Dermis microvascular lymphatic vessel endothelial cell (primary cell): Measurements from ENCODE around the gene HPCAL1. TPM values are rescaled to one million over a fixed set of nuclear protein-coding genes. Genes with fewer than 3 reads are reported as not detected.

Experiments
- DNase-seq, 2 donors: peaks; one replicate each; pipeline versions ENCODE4 v3.0.0 to v3.0.0-alpha.2; 2010; ENCODE audit warnings: low read depth in 2 of 2
- total RNA-seq: library from RNA; depleted of rRNA; stranded (reverse); fragments of >200 nt; gene quantifications from 2 replicates; pipeline ENCODE4 v1.2.1, GENCODE V29; 2014

The HPCAL1 gene
- total RNA-seq, 1 donor from 2014 or later, result 34.3 TPM

DNA sequence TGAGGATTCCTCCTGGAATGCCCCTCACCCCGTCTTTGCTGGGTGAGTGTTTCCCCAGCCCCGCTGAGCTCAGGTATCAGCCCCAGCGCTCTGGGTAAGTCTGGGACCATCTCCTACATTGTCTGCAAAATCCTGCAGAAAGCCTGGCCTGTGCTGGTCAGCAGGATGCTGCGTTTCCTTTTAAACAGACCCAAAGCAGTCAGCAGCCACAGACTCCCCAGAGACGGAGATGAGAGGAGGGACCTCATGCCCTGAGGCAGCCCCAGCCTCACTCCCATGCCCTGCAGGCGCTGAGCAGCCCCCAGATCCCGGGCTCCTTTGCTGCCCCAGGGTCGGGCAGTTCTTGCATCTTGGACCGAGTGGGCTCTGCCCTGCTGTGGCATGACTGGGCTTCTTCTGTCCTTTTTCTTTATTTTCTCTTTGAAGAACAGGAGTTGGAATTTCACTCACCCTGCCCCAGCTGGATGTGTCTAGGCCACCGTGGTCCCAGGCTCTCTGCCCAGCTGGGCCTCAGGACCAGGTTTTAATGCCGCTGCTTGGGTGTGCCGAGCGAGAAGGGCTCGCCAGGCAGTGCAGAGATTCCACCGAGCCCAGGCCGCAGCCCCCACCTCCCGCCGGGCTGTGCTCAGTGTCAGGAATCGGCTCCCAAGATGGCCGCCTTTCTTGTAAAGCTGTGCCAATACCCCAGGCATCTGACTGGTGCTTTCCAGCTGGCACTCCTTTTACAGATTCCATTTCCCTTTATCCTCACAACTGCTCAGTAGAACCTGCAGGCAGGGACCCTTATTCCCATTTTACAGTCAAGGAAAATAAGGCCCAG, 101.8 kb downstream of the HPCAL1 start:
- no peak for DNase-seq

- peak in 1 of 2 donors; percentile 80 for DNase-seq
Observed at GRCh38 chr2:10405448-10405847, 102.7 kb downstream of the HPCAL1 start.

- DNase-seq, result no peak
Observed at GRCh38 chr2:10406016-10406415, 103.3 kb downstream of the HPCAL1 start.

- no peak for DNase-seq
Observed at GRCh38 chr2:10406491-10407188, 103.9 kb downstream of the HPCAL1 start.

DNA sequence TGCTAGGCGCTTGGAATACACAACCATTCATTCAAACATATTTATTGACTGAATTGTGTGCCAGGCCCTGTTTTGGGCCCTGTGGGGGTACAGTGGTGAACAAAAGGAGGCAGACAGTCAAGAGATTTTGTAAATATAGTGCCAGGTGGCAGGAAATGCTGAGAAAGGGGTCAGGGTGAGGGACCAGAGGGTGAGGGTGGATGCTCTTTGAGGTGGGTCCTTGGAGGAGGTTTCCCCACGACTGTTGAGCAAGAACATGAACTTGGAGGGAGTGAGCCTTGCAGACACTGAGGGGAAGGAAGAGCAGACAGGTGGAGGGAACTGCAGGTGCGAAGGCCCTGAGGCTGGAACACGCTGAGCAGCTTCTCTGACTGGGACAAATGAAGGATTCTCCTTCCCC, 104.7 kb downstream of the HPCAL1 start:
- DNase-seq, result no peak

- peak; percentile 14 to 53 for DNase-seq
Observed at GRCh38 chr2:10407841-10408648, 105.3 kb downstream of the HPCAL1 start.

GRCh38 chr2:10408649-10409579, 106.2 kb downstream of the HPCAL1 start:
- peak; percentile 60 to 86 for DNase-seq

DNA sequence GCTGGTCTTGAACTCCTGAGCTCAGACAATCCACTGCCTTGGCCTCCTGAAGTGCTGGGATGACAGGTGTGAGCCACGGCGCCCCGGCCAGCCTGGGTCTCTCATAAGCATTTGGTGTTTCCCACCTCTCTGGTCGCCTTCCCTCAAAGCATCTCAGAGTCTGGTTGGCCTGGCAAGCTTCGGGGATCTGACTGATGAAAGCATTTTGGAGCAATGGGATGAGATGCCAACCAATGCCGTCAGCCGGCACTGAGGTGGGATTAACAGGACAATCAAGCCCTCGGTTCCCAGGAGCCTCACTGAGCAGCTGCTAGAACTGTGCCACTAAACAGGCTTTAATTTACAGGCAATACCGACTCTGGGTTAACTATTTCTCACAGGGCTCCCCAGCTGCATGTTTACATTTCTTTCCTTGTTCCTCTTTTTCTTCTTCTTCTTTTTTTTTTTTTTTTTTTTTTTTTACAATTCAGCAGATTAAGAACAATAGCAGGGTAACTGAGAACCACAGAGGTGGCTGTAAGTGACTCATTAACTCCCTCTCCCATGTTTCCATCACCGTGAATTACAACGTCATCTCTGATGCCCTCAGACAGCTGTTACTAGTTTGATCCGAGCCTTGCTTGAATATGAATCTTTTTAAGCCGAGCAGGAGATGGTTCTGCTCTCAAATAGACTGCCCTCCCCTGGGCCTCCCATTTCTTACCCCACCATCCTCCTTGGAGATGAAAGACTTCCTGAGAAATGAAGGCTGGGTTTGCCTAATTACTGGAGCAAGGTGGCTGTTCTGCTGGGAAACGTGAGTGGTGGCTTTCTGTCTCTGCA, 107.5 kb downstream of the HPCAL1 start:
- no peak for DNase-seq

DNA sequence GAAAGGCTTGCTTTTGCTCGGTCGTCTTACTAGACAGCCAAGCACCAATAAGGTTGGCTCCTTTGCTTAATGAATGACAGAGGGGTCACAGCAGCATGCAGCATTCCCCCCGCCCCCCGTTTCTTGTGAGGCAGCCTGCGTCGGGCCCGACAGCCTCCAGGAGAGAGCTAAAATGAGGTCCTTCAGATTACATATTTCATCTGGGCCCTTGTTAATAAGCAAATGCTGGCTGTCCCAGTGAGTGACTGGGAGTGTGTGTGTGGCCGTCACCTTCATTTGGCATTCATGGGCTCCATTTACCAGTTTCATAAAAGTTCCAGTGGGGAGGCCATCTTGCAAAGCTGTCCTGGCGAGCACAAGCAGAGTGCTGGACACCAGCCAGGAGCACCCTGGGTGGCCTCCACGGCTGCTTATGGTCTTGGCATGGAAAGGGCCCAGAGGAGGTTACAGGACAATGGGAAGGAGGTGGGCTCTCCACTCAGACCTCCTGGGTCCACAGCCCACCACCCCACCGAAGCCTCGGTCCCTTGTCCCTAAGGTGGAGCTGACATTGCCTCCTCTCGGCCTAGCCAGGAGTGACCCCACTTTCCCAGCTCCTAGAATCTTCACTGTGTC, 108.2 kb downstream of the HPCAL1 start:
- DNase-seq, result no peak

GRCh38 chr2:10411557-10411956, 108.9 kb downstream of the HPCAL1 start:
- no peak for DNase-seq

DNA sequence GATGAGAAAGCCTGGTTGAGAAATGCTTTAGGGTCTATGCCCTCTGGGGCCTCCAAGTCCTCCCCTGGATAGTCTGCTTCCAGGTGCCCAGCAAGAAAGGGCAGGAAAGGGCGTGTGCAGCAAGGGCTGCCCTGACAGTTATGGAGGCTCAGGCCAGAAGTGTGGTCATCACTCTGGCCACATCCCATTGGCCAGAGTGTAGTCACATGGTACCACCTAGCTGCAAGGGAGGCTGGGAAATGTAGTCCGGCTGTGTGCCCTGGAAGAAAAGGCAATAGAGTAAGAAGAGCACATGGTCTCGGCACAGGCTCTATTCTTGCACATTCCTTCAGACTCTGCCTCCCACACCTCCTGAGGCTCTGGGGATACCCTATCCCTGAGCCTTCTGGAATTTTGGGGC, 109.7 kb downstream of the HPCAL1 start:
- DNase-seq, result peak in 1 of 2 donors; percentile 48

DNA sequence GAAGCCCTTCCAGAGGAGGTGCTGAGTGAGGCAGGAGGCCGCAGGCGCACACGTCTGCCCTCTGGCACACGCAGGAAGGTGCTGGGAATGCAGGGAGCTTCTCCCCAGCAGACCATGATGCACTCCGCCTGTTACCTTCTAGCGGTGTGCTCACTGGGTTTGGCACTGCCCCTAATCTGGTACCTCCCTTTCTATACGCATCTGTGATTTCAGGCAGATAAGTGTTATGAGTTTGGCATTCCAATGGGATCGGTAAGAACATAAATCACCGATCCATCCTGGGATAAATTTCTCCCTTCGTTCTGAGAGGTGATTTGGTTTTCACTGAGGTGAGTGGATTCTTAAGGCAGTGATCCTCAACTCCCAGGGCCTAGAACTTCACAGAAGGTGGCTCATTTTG, 110.8 kb downstream of the HPCAL1 start:
- DNase-seq, result no peak

GRCh38 chr2:10413991-10414451, 111.3 kb downstream of the HPCAL1 start:
- DNase-seq, result no peak

- no peak for DNase-seq
Observed at GRCh38 chr2:10414591-10414990, 111.9 kb downstream of the HPCAL1 start.

DNA sequence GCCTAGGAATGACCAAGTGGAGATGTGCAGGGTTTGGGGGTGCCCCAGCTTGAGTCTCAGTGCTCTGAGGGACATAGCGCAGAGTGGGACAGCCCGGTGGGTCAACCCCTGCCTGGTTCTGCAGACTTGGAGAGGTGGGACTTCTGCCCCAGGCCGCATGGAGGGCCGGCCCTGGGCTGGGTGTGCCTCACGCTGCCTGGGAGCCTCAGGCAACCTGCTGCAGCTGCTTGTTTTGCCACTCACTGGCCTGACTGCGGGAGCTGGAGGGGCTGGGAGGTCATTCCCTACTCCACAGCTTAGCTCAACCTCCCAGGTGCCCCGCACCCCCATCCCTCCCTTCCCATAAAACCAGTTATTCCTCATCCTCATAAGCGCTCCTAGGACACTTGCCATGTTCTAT, 112.3 kb downstream of the HPCAL1 start:
- DNase-seq, result no peak

DNA sequence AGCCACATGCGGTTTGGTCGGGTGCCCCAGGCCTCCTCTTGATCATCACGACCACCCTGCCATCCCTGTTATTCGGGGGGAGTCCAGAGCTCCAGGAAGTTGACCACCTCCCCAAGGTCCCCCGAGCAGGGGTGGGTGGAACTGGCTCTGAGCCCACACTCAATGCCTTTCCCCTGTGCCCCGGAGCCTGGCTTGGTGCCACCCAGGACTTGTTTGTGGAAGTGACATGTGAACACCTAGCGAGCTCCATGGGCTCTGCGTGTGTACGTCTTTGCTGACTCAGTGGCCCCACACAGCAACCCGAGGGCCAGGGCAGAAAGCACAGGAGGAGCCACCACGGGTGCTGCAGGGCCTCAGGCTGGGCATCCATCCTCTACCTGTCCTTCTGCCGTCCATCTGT, 112.9 kb downstream of the HPCAL1 start:
- DNase-seq, result no peak

DNA sequence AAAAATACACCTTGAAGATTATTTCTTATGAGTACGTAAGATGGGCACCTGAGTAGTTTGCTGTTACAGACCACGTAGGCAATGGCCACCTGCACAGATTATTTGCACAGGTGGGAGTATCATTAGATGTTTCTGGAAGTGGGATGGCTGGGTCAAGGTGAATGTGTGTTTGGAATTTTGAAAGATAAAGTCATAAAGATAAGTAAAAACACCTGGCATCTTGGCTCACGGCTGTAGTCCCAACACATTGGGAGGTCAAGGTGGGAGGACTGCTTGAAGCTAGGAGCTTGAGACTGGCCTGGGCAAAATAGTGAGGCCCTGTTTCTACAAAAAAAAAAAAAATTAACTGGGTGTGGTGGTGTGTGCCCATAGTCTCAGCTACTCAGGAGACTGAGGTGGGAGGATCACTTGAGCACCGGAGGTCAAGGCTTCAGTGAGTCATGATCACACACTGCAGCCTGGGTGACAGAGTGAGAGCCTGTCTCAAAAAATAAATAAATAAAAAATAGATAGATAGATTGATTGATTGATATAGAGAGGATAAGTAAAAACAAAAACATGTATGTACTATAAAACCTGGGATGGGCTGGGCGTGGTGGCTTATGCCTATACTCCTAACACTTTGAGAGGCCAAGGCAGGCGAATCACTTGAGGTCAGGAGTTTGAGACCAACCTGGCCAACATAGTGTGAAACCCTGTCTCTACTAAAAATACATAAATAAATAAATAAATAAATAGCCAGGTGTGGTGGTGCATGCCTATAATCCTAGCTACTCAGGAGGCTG, 115.0 kb downstream of the HPCAL1 start:
- DNase-seq, result no peak

DNA sequence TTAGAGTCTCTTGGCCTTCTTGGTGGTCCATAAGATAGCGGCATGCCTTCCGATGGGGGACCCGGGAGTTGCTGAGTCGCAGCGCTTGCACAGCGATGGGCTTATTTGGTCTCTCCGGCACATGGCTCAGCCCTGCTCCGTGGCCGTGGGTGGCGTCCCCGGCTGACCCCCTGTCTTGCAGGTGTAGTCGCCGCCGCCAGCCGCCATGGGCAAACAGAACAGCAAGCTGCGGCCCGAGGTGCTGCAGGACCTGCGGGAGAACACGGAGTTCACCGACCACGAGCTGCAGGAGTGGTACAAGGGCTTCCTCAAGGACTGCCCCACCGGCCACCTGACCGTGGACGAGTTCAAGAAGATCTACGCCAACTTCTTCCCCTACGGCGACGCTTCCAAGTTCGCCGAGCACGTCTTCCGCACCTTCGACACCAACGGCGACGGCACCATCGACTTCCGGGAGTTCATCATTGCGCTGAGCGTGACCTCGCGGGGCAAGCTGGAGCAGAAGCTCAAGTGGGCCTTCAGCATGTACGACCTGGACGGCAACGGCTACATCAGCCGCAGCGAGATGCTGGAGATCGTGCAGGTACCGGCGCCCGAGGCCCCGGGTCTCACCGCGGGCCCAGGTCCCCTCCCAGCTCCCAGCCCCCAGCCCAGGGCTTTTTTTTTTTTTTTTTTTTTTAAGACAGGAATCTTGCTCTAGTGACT, 117.0 kb downstream of the HPCAL1 start:
- no peak for DNase-seq
